ENCODE measurements around the gene SP110. TPM values are rescaled to one million over a fixed set of nuclear protein-coding genes. Genes with fewer than 3 reads are reported as not detected.

The SP110 gene
- total RNA-seq, 3 donors from 2014 or later: 17.4 to 23.0 (median 22.9) TPM

DNA sequence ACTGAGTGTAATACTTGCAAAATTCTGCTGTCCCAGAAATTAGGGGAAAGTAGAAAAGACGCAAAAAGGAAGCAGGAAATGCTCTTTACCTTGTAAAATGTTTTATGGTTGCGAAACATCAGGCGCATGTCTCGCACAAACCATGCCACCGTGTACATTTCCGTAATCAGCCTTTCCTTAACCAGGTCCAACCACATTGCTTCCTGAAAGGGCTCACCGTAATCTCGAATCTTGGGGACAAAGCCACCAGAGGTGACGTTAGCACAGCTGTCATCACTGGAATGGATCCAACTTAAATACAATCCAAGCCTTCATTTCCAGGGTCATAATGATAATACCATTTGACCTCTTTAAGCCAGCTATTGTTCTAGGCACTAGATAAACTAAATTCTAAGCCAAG, 49.3 kb downstream of the SP110 start:
- intact Hi-C loops (cut with DNase I, micrococcal nuclease): no loop called here
- TF ChIP-seq, protein P1, sequence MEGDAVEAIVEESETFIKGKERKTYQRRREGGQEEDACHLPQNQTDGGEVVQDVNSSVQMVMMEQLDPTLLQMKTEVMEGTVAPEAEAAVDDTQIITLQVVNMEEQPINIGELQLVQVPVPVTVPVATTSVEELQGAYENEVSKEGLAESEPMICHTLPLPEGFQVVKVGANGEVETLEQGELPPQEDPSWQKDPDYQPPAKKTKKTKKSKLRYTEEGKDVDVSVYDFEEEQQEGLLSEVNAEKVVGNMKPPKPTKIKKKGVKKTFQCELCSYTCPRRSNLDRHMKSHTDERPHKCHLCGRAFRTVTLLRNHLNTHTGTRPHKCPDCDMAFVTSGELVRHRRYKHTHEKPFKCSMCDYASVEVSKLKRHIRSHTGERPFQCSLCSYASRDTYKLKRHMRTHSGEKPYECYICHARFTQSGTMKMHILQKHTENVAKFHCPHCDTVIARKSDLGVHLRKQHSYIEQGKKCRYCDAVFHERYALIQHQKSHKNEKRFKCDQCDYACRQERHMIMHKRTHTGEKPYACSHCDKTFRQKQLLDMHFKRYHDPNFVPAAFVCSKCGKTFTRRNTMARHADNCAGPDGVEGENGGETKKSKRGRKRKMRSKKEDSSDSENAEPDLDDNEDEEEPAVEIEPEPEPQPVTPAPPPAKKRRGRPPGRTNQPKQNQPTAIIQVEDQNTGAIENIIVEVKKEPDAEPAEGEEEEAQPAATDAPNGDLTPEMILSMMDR (IDR thresholded peaks at IDR 0.05): no peak
- Histone ChIP-seq H3K4me3 (no peak overlapping the region), H3K36me3 (ENCODE audit: low read depth) (no peaks in the 10 kb centered on the region), H3K4me1 (ENCODE audit: low read depth) (peaks cover 8% of the 10 kb centered on the region), H3K9me3 (no peaks in the 10 kb centered on the region)
- DNase-seq: peak in 1 of 3 donors; percentile 82
- peak; percentile 98 for ATAC-seq

DNA sequence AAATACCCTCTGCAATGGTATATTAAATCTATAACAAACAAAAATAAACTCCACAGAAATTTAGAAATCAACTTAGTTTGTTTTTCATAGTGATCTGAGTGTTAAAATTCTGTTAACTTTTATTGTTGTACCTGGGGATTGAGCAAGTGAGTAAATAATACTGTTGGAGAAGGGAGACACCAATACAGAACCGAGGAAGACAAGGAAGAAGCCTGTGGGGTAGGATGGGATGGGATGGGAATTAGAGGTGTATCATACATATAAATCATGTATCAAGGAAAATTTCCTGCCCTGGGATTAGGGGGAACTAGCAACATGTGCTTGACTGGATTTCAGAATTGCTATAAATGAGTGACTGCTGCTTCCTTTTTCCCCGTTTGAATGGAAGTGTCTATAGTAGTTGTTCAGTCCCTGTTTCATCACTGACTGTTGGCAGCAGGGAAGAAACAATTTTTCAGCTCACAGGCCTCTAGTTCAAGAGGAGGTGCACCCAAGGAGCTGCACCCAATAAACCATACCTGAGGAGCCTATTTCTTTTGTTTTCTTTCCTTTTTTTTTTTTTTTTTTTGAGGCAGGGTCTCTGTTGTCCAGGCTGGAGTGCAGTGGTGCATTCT, 53.1 kb downstream of the SP110 start:
- Histone ChIP-seq H3K4me3 (no peak overlapping the region), H3K4me1 (ENCODE audit: low read depth) (peaks cover 11% of the 10 kb centered on the region), H3K36me3 (ENCODE audit: low read depth) (no peaks in the 10 kb centered on the region), H3K9me3 (no peaks in the 10 kb centered on the region)
- intact Hi-C loops (cut with DNase I, micrococcal nuclease): no loop called here
- ATAC-seq (no peak), DNase-seq (no peak)
- TF ChIP-seq, protein P1 (IDR thresholded peaks at IDR 0.05): no peak

DNA sequence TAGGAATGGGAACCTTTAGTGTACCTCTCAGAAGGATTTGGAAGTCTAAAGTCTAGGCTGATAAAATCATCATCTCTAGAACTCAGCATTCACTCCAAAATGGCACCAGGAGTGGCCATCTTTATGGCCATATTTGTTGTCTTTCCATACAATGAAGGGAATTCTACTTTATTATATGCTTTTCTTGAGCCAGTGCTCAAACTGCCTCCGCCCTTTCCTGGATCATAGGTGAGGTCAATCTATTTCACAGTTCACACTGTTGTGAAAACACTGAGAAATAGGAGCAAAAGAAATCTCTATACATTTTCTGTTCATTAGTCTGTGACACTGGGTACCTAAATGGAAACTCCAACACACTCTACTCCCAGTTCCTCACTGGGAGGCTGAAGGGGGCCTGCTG, 55.6 kb downstream of the SP110 start:
- DNase-seq (no peak), ATAC-seq (peak; percentile 61)
- Histone ChIP-seq H3K4me1 (ENCODE audit: low read depth) (peaks cover 3% of the 10 kb centered on the region), H3K9me3 (no peaks in the 10 kb centered on the region), H3K4me3 (no peak overlapping the region), H3K36me3 (ENCODE audit: low read depth) (no peaks in the 10 kb centered on the region)
- TF ChIP-seq, protein P1 (IDR thresholded peaks at IDR 0.05): no peak
- intact Hi-C loops (cut with DNase I, micrococcal nuclease): no loop called here

DNA sequence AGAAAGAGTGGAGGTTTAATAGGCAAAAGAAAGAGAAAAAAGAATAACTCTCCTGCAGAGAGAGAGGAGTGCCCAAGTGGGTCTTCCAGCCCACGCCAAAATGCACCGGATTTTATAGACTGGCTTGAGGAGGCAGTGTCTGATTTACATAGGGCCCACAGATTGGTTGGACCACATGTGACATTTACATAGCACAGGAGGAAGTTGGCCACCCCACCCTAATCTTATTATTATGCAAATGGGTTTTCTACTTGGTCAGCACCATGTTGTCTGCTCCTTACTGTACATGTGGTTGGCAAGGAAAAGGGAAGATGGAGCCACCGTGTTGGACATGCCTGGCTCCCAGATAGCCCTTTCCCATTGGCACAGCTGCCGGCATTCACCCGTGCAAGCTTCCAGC, 56.8 kb downstream of the SP110 start:
- TF ChIP-seq, protein P1 (IDR thresholded peaks at IDR 0.05): no peak

DNA sequence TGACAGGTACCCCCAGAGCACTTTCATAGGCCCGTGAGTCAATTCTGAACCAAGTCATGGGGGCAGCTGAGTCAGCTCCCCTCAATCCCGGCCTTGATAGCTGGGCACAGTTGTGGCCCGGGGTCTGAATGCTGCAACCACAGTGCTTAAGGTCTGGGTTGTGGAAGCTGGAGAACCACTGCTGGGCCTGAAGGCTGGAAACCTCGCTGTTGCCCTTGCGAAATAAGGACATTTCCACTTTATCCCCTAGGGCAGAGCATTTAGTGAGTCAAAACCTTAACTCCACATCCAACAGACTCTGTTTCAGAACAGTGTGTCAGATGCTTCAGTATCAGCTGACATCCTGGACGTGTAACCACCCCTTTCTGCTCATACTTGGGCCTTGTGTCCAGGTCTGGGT, 58.6 kb downstream of the SP110 start:
- DNase-seq (no peak), ATAC-seq (no peak)
- Histone ChIP-seq H3K4me3 (no peak overlapping the region), H3K9me3 (no peaks in the 10 kb centered on the region), H3K36me3 (ENCODE audit: low read depth) (no peaks in the 10 kb centered on the region), H3K4me1 (ENCODE audit: low read depth) (peaks cover 3% of the 10 kb centered on the region)
- TF ChIP-seq, protein P1 (IDR thresholded peaks at IDR 0.05): no peak
- intact Hi-C loops (cut with DNase I, micrococcal nuclease): no loop called here

More for the DNA sequence above, 56.8 kb downstream of the SP110 start:
- Histone ChIP-seq H3K4me1 (ENCODE audit: low read depth) (peaks cover 3% of the 10 kb centered on the region), H3K4me3 (no peak overlapping the region), H3K36me3 (ENCODE audit: low read depth) (no peaks in the 10 kb centered on the region), H3K9me3 (no peaks in the 10 kb centered on the region)
- no peak for DNase-seq
- intact Hi-C loops (cut with DNase I, micrococcal nuclease): no loop called here
- ATAC-seq: no peak
